ENCODE data around the gene NPAS2.

NPAS2 gene

GRCh38 chr2:100976061-100976460 is 156.1 kb downstream of the NPAS2 start:
- no peak for DNase-seq

DNA sequence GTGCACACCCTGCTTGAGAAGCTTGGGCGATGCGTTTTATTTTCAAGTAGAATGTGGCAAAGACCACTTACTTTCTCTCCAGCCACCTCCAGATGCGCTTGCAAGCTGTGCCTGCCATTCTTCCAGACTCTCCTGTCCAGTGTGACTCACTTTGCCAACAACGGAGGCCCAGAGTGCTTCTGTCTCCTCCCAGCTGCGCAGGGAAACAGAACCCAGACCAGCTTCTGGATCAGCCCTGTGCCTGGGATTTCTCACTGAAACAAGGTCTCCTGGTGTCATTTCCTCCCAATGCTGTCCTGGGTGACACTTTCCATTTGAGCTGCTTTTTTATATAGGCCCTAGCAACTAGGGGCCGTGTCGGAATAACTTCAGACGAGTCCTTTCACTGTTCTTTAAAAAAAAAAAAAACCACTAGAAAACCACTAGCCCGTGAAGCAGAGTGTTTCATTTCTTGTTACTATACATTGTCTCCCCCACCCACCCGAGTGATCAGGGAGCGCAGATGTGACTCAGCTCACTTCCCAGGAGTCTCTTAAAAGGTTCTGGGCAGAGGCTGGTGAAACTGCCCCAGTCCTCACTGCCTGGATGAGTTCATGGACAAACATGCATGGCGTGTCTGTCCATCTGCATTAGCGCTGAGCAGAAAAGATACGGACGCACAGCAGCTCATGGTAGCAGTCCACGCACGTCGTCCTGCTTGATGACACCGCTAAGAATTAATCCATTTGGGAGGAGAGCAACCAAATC is 156.9 kb downstream of the NPAS2 start:
- DNase-seq: no peak

- DNase-seq: no peak
Observed at GRCh38 chr2:100977511-100977910, 157.6 kb downstream of the NPAS2 start.

DNA sequence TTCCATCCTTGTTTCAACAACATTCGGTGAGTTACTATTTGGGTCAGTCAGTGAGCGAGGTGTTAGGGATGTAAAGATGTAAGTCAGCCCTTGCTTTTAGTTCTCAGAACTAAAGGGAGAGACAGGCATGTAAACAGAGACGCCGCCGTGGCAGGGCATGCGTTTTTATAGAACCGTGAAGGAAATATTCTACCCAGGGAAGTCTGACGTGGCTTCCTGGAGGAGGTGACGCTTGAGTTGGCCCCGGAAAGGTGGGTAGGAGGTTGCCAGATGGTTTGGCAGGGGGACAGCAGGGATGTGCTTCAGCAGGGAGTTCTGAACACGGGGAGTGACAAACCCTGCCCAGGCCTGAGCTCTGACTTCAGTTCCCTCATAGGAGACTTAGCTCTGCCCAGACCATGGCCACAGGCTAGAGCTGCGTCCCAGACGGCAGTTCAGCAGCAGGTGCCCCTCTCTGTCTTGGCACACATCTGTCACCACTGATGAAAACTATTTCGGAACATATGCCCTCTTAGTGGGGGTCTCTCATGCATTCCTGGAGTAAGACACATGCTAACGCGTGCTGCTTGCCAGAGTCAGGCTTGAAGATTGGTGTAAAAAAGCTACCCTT is 158.7 kb downstream of the NPAS2 start:
- peak; percentile 38 for DNase-seq

DNA sequence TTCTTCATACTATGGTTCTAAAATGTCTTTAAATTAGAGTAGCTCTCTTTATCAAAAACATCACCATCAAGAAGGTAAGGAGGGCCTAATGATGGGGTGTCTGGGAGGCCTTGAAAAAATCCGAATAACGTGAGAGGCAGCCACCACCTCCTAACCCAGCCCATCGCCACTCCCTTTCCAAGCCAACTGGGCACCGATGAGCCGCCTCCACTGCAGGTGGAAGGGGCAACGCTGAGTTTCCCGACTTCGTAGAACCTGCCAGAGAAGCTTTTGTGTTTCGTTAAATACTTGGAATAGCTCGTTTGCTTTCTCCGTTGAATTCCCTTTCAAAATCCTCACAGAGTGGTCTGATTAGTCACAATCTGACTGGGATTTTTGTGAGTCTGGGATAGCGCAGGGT is 160.1 kb downstream of the NPAS2 start:
- DNase-seq: no peak

GRCh38 chr2:100981011-100981410 is 161.1 kb downstream of the NPAS2 start:
- DNase-seq: no peak

DNA sequence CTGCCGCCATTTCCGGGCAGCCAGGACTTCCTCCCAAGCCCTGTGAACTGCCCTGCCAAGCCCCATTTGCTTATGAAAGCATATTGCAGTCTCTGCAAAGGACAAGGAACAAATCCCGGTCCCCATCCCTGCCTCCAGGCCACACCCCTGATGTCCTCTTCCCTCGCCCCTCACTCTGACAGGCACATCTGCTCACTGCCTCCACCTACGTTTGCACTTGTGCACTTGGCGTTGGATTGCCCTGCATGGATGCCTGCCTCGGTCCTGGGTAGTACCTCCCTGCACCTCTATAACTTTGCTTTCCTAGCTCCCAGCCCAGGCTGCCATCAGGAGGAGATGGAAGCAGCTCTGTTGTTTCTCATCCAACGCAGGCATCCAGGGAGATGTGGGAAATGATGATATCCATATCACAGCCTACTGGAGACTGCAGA is 162.5 kb downstream of the NPAS2 start:
- no peak for DNase-seq

DNA sequence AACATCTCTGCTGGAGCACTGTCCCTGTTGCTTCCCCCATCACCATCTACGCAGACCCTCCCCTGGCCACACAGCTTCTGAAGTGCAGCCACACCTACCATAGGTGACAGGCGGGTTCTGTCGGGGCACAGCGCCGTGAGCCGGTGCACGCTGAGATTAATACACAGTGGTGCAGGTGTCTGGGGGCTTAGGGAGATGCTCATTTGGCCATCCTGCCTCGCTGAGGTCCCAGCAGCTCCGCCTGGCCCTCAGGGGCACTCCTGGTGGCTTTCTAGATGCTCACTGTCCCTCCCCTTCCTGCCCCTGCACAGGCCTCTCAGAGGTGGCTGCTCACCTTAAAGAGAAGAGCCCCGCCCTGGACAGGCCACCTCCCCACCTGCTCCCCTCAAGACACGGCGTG is 163.3 kb downstream of the NPAS2 start:
- DNase-seq: no peak

GRCh38 chr2:100983684-100984310 is 163.9 kb downstream of the NPAS2 start:
- DNase-seq: no peak

- DNase-seq: peak; percentile 49
Observed at GRCh38 chr2:100984892-100985307, 165.0 kb downstream of the NPAS2 start.

- peak; percentile 64 for DNase-seq
Observed at GRCh38 chr2:100986157-100986556, 166.2 kb downstream of the NPAS2 start.

DNA sequence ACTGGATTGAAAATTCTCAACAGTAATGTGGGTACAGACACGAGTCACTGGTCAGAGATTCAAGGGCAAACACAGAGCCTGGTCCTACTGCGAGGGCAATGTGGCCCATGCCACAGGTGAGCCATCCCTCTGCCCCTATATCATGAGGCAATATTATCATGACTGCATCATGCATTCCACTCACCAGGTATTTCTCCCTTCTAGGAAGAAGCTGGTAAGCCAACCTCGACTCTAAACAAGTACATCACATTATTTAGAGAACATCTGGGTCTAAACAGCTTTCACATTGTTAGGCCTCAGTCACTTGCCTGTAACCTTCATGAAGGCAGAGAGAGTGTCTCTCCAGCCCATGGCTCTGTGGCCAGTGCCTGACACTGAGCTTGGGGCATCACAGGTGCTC is 167.6 kb downstream of the NPAS2 start:
- no peak for DNase-seq

DNA sequence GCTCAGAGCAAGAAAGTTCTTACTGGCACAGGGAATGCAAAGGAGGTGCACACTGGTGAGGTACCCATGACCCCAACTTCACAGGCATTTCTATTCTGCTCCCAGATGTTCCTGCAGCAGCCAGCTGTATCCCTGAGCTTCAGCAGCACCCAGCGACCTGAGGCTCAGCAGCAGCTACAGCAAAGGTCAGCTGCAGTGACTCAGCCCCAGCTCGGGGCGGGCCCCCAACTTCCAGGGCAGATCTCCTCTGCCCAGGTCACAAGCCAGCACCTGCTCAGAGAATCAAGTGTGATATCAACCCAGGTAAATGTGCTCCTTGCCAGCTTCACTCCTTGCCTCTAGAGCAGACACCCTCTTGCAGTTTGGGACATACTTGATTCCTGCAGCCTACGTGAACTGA is 168.0 kb downstream of the NPAS2 start:
- no peak for DNase-seq

DNA sequence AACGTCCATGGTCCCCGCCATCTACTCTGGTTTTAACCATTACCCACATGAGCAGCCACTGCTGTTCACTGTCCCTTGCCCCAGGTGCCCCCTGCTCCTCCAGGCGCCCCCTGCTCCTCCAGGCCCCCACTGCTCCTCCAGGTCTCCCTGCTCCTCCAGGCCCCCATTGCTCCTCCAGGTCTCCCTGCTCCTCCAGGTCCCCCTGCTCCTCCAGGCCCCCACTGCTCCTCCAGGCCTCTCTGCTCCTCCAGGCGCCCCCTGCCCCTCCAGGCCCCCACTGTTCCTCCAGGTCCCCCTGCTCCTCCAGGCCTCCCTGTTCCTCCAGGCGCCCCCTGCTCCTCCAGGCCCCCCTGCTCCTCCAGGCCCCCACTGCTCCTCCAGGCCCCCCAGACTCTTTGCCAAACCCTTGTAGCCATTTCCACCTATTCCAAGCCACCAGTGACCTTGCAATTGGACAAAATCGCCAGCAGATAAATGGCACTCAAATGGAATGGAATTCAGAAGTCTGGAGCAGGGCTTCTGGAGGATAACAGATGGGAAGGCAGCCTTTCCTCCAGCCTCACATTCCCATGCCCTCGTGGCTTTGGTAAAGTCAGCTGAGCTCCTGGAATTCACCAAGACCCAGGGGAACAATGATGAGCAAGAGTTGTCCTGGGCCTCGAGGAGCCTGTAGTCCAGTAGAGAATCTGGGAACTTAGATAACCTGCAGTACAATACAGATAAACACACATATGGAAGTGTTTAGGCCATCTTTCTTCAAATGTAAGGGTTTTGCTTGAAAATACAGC is 168.9 kb downstream of the NPAS2 start:
- no peak for DNase-seq

DNA sequence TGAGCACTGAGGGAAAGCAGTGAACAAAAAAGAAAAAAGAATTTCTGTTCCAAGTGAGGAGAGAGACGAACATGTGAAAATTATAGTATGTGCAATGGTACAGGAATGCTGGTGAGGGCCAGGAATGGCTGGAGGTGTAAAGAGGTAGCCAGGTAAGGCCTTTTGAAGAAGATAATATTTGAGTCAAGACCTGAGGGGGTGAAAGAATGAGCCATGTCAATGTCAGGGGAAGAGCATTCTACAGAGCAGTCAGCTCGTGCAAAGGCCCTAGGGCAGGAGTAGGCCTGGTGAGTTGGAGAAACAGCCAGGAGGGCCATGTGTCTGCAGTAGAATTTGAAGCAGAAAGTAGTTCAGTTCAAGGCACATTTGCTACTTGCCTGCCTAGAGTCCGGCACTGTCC is 169.7 kb downstream of the NPAS2 start:
- no peak for DNase-seq

- DNase-seq: no peak
Observed at GRCh38 chr2:100990166-100990565, 170.2 kb downstream of the NPAS2 start.

- no peak for DNase-seq
Observed at GRCh38 chr2:100990650-100991403, 170.9 kb downstream of the NPAS2 start.

DNA sequence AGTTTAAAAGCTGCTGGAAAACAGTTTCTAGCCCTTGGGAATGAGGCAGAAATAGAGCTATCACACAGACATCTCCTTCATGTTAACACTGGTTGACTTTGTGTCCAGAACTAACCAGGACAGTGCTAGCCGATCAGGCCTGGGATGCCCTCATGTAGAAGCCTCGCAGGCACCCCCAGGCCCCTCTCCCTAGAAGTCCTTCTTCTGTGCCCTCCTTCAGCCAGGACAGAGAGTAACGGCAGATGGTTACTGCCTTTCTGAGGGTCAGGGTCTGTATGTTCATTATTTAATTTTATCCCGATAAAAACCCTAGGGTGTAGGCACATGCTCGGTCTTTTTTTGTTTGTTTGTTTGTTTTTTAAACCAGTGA is 171.4 kb downstream of the NPAS2 start:
- no peak for DNase-seq

DNA sequence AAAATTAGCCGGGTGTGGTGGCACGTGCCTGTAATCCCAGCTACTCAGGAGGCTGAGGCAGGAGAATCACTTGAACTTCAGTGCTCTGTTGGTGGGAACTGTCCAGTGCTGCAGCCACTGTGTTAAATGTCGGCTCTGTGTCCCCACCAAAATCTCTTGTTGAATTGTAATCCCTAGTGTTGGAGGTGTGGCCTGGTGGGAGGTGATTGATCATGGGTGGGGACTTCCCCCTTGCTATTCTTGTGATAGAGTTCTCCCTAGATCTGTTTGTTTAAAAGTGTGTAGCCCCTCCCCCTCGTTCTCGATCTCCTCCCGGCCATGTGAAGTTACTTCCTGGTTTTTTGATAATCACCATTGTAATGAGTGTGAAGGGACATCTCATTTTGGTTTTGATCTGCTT is 172.3 kb downstream of the NPAS2 start:
- no peak for DNase-seq

DNA sequence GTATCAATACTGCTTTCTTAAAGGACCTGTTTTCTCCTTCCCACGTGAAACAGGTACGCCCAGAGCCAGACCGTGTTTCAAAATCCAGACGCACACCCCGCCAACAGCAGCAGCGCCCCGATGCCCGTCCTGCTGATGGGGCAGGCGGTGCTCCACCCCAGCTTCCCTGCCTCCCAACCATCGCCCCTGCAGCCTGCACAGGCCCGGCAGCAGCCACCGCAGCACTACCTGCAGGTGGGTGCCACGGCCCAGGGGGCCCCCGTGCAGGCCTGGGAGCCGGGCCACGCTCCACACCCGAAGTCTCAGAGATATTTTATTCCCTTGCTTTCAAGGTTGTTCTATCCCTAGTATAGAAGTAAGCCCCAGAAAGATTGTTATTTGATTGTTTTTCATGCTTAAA is 173.4 kb downstream of the NPAS2 start:
- no peak for DNase-seq

DNA sequence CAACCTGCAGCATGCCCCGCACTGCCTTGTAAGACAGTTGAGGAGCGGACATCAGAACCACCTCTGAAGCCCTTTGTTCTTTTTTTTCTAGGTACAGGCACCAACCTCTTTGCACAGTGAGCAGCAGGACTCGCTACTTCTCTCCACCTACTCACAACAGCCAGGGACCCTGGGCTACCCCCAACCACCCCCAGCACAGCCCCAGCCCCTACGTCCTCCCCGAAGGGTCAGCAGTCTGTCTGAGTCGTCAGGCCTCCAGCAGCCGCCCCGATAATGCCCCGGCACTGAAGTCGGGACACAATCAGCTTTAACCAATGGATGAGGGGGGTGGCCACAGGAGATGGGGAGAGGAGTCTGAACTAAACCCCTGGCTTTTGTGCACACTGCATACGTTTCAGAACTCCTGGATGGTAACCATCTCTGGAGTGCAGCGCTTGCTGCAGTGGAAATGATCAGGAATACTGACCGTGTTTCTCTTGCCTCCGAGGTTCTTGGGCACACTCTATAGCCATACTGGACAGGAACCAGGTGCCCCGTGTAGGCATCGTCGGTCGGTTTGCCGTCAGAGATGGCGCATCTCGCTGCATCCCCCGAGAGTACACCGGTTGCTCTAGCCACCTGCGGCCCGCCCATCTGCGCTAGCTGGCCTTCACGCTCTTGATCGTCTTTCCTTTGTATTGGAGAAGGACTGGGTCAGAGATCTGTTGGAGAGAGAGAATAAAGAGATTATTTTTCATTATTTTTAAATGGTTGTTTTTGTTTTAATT is 175.6 kb downstream of the NPAS2 start:
- no peak for DNase-seq
